ENCODE data around the gene AQP6.

Gene AQP6

DNA sequence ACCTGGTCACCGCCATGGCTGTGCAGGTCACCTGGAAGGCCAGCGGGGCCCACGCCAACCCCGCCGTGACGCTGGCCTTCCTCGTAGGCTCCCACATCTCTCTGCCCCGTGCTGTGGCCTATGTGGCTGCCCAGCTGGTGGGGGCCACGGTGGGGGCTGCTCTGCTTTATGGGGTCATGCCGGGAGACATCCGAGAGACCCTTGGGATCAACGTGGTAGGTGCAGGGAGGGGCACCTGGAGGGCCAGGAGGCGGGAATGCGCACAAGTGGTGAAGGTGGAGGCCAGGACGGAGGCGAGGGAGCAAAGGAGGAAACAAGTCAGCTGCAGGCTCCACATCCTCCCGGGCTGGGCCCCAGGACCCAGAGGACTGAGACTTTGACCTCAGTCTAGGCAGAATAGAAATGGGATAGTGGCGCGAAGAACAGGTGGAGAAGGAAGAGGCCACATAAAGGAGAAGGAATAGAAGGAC lies 649 bp downstream of the AQP6 start:
- Histone ChIP-seq H3K27ac (no peak overlapping the region), H3K9ac (no peak overlapping the region)
- TF ChIP-seq, protein P1, sequence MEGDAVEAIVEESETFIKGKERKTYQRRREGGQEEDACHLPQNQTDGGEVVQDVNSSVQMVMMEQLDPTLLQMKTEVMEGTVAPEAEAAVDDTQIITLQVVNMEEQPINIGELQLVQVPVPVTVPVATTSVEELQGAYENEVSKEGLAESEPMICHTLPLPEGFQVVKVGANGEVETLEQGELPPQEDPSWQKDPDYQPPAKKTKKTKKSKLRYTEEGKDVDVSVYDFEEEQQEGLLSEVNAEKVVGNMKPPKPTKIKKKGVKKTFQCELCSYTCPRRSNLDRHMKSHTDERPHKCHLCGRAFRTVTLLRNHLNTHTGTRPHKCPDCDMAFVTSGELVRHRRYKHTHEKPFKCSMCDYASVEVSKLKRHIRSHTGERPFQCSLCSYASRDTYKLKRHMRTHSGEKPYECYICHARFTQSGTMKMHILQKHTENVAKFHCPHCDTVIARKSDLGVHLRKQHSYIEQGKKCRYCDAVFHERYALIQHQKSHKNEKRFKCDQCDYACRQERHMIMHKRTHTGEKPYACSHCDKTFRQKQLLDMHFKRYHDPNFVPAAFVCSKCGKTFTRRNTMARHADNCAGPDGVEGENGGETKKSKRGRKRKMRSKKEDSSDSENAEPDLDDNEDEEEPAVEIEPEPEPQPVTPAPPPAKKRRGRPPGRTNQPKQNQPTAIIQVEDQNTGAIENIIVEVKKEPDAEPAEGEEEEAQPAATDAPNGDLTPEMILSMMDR (conservative IDR thresholded peaks at IDR 0.05; ENCODE audit: low read depth, low read length) = no peak

DNA sequence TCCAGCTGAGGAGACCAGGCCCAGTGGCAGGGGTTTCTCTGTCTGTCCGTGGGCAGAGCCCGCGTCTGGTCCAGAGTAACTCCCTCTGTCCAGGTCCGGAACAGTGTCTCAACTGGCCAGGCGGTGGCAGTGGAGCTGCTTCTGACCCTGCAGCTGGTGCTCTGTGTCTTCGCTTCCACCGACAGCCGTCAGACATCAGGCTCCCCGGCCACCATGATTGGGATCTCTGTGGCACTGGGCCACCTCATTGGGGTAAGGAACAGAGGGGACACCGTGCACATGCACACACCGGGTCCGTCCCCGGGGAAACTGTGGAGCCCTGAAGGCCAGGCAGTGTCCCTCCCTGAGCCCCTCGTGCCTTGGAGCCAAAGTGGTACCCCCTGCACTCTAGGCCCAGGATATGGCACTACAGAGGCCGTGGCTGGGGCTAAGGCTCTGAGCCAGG lies 1.5 kb downstream of the AQP6 start:
- H2AFZ ChIP-seq (ENCODE audit: low read depth) = no peak overlapping the region
- TF ChIP-seq, protein P1 (conservative IDR thresholded peaks at IDR 0.05; ENCODE audit: low read depth, low read length) = no peak
- no peak overlapping the region for H3K27ac ChIP-seq
- H3K27me3 ChIP-seq (ENCODE audit: insufficient read depth, low read depth) = peaks cover 34% of the 10 kb centered on the region
- no peak overlapping the region for H3K9ac ChIP-seq
- H3K36me3 ChIP-seq (ENCODE audit: insufficient read depth) = no peaks in the 10 kb centered on the region
- no peak overlapping the region for H3K4me2 ChIP-seq
- no peaks in the 10 kb centered on the region for H4K20me1 ChIP-seq (ENCODE audit: insufficient read depth)
- no peaks in the 10 kb centered on the region for H3K79me2 ChIP-seq (ENCODE audit: insufficient read depth, low read depth)
- H3K4me1 ChIP-seq (ENCODE audit: low read depth, poor library complexity, severe bottlenecking) = no peaks in the 10 kb centered on the region
- H3K4me3 ChIP-seq (IDR thresholded peaks at IDR 0.05; ENCODE audit: insufficient read depth, low read depth, low read length) = no peak overlapping the region

More for the DNA sequence above, 649 bp downstream of the AQP6 start:
- Histone ChIP-seq H4K20me1 (ENCODE audit: insufficient read depth) (no peaks in the 10 kb centered on the region), H3K27me3 (ENCODE audit: insufficient read depth, low read depth) (peaks cover 42% of the 10 kb centered on the region), H3K79me2 (ENCODE audit: insufficient read depth, low read depth) (no peaks in the 10 kb centered on the region), H3K4me3 (IDR thresholded peaks at IDR 0.05; ENCODE audit: insufficient read depth, low read depth, low read length) (no peak overlapping the region), H3K4me2 (no peak overlapping the region), H3K4me1 (ENCODE audit: low read depth, poor library complexity, severe bottlenecking) (no peaks in the 10 kb centered on the region), H3K36me3 (ENCODE audit: insufficient read depth) (no peaks in the 10 kb centered on the region), H2AFZ (ENCODE audit: low read depth) (no peak overlapping the region)

DNA sequence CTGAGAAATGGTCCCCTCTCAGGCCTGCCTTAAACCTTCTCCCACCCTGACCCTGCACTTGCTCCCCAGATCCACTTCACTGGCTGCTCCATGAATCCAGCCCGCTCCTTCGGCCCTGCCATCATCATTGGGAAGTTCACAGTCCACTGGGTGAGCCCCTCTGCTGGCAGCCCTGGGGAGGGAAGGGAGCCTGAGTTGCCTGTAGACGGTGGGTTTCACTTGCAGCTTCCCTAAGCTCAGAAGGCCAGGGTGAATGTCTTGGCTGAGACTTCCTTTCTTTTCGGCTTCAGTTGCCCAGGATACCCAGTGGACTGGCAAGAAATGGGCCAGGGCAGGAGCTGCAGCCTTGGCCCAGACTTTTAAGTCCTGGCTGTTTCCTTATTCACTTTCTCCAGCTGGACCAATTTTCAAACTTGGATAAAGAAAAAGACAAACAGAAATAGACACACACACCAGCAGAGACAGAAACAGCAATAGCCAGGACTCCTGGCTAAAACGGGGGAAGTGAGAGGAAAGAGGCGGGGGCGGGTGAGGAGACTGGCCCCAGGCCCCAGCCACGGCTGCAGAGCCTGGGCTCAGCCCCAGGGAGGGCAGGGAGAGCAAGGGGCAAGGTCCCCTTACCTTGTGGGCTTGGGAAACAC lies 2.0 kb downstream of the AQP6 start:
- no peak overlapping the region for H3K4me3 ChIP-seq (IDR thresholded peaks at IDR 0.05; ENCODE audit: insufficient read depth, low read depth, low read length)
- no peaks in the 10 kb centered on the region for H3K36me3 ChIP-seq (ENCODE audit: insufficient read depth)
- H3K27ac ChIP-seq = no peak overlapping the region
- TF ChIP-seq, protein P1 (conservative IDR thresholded peaks at IDR 0.05; ENCODE audit: low read depth, low read length) = no peak
- H3K4me2 ChIP-seq = no peak overlapping the region
- no peaks in the 10 kb centered on the region for H3K4me1 ChIP-seq (ENCODE audit: low read depth, poor library complexity, severe bottlenecking)
- H3K27me3 ChIP-seq (ENCODE audit: insufficient read depth, low read depth) = peaks cover 29% of the 10 kb centered on the region
- H3K9ac ChIP-seq = no peak overlapping the region
- H4K20me1 ChIP-seq (ENCODE audit: insufficient read depth) = no peaks in the 10 kb centered on the region
- no peak overlapping the region for H2AFZ ChIP-seq (ENCODE audit: low read depth)
- no peaks in the 10 kb centered on the region for H3K79me2 ChIP-seq (ENCODE audit: insufficient read depth, low read depth)

DNA sequence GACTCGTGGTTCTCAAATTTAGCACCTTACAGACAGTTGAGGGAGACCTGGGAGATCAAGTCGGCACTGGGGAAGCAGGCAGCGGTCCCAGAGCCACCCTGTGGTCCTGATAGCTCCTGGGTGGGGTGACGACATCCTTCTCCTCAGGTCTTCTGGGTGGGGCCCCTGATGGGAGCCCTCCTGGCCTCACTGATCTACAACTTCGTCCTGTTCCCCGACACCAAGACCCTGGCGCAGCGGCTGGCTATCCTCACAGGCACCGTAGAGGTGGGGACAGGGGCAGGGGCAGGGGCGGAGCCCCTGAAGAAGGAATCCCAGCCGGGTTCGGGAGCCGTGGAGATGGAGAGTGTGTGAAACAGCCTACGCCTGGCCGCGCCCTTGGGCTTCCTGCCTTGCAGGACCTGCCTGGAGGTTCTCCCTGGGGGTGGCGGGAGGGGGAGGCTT lies 2.6 kb downstream of the AQP6 start:
- Histone ChIP-seq H3K4me2 (no peak overlapping the region), H4K20me1 (ENCODE audit: insufficient read depth) (no peaks in the 10 kb centered on the region), H3K9ac (no peak overlapping the region)

More for the DNA sequence above, 2.6 kb downstream of the AQP6 start:
- Histone ChIP-seq H3K4me1 (ENCODE audit: low read depth, poor library complexity, severe bottlenecking) (no peaks in the 10 kb centered on the region), H3K27me3 (ENCODE audit: insufficient read depth, low read depth) (peaks cover 23% of the 10 kb centered on the region), H3K36me3 (ENCODE audit: insufficient read depth) (no peaks in the 10 kb centered on the region), H3K79me2 (ENCODE audit: insufficient read depth, low read depth) (no peaks in the 10 kb centered on the region), H3K4me3 (IDR thresholded peaks at IDR 0.05; ENCODE audit: insufficient read depth, low read depth, low read length) (no peak overlapping the region), H2AFZ (ENCODE audit: low read depth) (no peak overlapping the region), H3K27ac (no peak overlapping the region)
- TF ChIP-seq, protein P1 (conservative IDR thresholded peaks at IDR 0.05; ENCODE audit: low read depth, low read length) = no peak
